ENCODE measurements around the gene PCAT6.

GRCh38 chr1:202811296-202812175 lies 782 bp downstream of the PCAT6 start:
- TF ChIP-seq, protein P1, sequence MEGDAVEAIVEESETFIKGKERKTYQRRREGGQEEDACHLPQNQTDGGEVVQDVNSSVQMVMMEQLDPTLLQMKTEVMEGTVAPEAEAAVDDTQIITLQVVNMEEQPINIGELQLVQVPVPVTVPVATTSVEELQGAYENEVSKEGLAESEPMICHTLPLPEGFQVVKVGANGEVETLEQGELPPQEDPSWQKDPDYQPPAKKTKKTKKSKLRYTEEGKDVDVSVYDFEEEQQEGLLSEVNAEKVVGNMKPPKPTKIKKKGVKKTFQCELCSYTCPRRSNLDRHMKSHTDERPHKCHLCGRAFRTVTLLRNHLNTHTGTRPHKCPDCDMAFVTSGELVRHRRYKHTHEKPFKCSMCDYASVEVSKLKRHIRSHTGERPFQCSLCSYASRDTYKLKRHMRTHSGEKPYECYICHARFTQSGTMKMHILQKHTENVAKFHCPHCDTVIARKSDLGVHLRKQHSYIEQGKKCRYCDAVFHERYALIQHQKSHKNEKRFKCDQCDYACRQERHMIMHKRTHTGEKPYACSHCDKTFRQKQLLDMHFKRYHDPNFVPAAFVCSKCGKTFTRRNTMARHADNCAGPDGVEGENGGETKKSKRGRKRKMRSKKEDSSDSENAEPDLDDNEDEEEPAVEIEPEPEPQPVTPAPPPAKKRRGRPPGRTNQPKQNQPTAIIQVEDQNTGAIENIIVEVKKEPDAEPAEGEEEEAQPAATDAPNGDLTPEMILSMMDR (IDR thresholded peaks at IDR 0.05) = no peak
- TF ChIP-seq POLR2AphosphoS5 (IDR thresholded peaks at IDR 0.05) = no peak
- TF ChIP-seq POLR2A (IDR thresholded peaks at IDR 0.05) = no peak

All from prostate gland (tissue), 2 donors.